Stimulated activated CD4-positive, alpha-beta T cell treated with anti-CD3 and anti-CD28 coated beads, Interleukin-2, amount 100 ng/mL, for 4 hours (primary cell): ENCODE data around the gene IFFO2.

ENCODE experiments used
- DNase-seq: peaks from one replicate; pipeline ENCODE4 v3.0.0-alpha.2; 2020; ENCODE audit warnings: low read depth

The IFFO2 gene

GRCh38 chr1:18956193-18957135, at the start of gene IFFO2:
Gene IFFO2, minus strand, starts transcription at chr1:18956676. Its CDS starts 344 bp downstream, at chr1:18956332.
- peak; percentile 99 for DNase-seq

- no peak for DNase-seq
These were observed 49.5 kb upstream of the IFFO2 start for GRCh38 chr1:19006000-19006399.

DNA sequence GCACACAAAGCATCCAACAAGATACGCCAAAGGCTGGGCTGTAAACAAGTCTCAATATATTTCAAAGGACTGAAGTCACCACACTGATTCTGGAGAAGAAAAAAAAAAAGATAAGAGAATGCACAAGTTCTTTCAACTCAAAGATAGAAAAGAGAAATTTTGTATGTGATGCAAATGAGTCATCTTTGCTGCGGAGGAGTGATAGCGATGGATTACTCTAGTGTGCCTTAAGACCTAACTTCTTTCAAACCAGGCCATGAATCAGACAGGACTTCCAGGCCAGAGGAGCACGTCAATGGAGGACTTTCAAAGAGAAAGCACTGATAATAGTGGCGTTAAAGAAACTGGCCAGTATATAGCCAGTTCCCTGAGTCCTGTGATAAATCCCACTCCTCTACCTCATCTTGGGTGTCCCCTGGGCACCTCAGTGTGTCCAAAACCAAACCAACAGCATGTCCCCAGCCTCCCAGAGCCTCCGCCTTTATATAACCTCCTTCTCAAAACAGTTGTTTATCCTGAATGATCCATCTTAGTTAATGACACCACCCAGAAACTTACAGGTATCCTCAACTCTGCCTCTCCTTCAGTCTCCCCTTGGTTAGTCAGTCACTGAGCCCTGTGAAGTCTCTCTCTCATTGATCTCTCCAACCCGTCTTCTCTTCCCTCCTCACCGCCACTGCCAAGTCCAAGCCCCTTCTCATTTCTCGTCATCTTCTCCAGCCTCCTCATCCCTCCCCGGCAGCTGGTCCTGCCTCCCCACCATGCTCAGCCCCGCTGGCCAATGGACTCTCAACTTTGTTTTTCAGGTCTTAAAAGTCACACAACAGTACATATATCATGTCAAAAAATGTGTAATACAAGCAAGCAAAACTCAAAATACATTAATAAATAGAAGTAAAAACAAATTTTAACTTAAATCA, 47.2 kb upstream of the IFFO2 start:
- no peak for DNase-seq

- DNase-seq: no peak
These were observed 43.6 kb upstream of the IFFO2 start for GRCh38 chr1:19000065-19000464.

DNA sequence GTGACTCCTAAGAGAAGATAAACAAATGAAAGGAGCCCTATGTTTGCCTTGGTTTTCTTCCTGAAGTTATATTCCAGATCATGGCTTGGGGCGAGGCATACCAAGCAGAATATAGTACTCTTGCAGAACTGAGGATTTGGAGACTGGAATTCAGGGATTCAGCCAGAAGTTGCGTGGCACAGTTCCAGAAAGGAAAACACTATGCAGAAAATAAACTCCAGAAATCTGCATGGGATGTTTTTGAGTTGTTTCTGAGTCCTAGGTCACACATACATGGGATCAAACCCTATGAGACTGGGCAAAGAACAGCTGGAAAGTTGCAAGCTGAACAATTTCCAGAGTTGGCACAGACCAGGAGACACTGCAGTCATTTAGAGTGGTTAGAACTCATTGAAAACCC, 42.9 kb upstream of the IFFO2 start:
- DNase-seq: no peak

DNA sequence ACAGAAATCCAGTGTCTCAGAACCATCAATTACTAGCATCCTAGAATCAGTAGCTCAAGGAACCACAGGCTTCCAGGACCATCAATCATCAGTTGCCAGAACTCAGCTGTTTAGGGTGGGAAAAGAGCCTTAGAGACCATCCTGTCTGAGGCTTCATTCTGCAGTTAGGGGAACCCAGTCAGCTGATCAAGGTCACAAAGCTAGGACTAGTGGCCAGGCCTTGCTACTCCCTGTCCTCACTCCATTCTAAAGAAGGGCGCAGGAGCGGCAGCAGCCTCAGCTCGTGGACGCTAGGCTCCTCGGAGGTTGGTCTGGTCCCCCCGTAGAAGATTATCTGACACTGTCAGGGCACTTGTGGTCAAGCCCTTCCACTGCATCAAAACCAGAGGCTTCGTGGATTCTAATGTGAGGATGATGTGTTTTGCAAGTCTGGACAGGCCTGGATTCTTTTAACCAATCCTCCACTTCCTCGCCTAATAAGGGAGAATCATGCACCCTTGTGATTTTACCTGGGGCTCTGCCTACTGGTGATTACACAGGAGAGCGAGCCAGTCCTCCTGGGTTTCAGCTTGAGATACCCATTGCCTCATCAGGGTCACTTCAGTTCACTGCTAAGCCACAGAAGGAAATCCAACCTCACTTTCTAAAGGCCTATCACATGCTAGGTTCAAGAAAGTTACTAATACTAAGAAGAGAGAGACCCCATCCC, 41.7 kb upstream of the IFFO2 start:
- no peak for DNase-seq

- DNase-seq: no peak
These were observed 41.0 kb upstream of the IFFO2 start for GRCh38 chr1:18997508-18997907.

DNA sequence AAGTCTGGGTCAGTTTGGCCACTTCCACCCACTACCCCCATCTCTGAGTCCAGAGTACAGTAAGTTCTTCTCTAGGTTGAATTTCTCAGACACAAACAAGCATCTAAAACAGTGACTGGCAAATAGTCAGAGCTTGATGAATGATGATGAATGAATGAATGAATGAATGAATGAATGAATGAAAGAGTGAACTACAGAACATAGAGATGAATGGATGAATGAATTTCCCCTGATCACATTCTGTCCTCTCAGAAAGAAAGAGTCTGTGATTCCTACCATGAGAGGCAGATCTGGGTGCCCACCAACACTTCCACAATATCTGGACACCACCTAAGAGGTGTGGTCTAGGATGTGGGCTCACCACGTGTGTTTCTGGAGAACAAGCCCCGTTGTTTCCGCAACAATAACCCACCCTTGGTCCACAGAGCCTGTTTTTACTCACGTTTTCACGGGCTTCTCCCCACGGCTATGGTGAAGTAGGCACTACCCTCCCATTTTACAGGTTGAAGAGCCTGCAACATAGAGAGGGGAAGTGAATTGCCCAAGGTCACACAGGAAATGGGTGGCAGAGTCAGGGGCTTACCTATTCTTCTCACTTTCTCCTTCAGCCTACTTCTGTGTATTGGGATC, 40.2 kb upstream of the IFFO2 start:
- DNase-seq: no peak

- DNase-seq: no peak
These were observed 37.9 kb upstream of the IFFO2 start for GRCh38 chr1:18994381-18994780.

DNA sequence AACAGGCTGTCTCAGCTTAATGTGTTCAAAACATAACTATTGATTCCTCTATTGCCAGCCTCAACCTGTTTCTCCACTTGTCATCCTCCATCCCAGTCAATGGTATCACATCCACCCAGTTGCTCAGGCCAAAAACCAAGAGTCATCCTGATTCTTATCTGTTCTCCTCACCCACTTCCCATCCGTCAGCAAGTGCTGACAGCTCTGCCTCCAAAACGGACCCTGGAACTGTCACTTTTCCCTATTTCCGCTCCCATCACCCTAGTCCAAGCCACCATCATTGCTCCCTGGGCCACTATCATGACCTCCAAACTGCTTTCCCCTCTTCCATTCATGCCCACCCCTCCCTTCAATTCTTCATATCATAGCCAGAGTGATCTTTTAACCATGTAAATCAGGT, 36.2 kb upstream of the IFFO2 start:
- no peak for DNase-seq

DNA sequence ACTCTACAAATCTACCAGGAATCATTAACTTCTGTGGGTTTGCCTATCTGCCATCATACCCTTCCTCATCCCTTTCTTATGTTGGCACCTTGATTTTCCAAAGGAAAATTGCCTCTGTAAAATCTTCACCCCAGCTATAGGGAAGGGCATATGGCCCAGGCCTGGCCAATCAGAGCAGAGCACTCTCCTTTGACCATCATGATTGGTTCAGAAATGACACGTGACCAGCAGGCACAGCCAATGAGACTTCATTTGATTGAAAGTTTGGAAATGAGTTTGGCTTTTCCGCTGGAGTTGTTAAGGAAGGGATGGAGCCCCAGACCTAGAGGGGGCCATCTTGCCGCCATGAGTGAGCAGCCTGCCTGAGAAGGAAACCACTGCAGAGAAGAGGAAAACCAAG, 35.1 kb upstream of the IFFO2 start:
- no peak for DNase-seq

GRCh38 chr1:18989896-18990295, 33.4 kb upstream of the IFFO2 start:
- no peak for DNase-seq

GRCh38 chr1:18989176-18989799, 32.8 kb upstream of the IFFO2 start:
- no peak for DNase-seq

DNA sequence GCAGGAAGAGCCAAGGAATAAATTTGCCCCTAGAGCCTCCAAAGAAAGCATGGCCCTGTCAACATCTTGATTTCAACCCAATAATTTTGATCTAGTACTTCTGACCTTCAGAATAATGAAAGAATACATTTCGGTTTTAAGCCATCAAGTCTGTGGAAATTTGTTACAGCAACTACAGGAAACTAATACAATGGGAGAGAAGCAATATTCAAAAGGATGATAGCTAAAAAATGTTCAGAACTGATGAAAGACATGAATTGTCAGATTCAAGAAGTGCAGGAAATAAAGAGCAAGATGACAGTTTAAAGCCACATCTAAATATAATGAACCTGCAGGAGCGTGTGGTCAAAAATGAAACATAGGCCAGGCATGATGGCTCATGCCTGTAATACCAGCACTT, 24.8 kb upstream of the IFFO2 start:
- DNase-seq: no peak

GRCh38 chr1:18978706-18979105, 22.2 kb upstream of the IFFO2 start:
- no peak for DNase-seq

DNA sequence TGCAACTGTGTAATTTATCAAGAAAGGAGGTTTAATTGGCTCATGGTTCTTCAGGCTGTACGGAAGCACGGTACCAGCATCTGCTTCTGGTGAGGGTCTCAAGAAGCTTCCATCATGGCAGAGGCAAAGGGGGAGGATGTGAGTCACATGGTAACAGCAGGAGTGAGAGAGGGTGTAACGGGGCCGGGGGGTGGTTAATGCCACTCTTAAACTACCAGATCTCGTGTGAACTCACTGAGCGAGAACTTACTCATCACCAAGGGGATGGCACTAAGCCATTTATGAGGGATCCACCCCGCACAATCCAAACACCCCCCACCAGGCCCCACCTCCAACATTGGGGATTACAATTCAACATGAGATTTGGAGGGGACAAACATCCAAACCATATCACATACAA, 21.0 kb upstream of the IFFO2 start:
- DNase-seq: no peak

DNA sequence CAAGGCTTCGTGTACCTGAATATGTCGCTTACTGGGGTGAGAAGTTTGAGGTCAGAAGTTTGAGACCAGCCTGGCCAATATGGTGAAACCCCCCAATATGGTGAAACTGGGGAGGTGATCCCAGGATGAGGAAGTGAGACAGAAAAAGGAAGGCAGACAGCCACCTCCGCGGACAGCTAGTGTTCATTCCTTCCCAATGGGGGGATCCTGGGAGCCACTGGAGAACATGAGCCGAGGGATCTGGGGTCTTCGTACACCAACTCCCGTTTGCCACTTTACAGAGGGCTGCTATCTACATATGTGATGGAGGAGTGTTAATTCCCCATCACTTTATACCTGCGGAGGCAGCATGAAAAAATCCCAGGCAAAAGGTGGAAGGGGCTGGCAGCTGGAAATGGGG, 19.6 kb upstream of the IFFO2 start:
- no peak for DNase-seq

DNA sequence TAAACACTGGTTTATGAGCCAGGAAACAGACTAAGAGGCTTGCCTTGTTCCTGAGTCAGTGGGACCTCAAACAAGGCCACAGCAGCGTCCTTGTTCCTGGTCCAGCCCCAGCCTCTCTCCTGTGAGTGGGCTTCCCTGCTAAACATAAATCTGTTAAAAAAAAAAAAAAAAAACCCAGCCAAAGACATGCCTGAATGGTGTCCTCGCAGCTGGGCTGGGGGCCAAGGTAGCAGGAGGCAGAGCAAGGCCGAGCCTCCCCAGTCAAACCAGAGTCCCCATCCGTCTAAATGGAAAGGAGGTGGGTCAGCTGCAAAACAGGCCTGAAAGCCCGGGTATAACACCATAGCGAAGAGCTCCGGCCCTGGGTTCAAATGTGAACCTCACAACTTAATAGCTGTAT, 18.1 kb upstream of the IFFO2 start:
- DNase-seq: no peak

- DNase-seq: no peak
These were observed 17.5 kb upstream of the IFFO2 start for GRCh38 chr1:18974005-18974404.

GRCh38 chr1:18973446-18973955, 17.0 kb upstream of the IFFO2 start:
- DNase-seq: no peak

DNA sequence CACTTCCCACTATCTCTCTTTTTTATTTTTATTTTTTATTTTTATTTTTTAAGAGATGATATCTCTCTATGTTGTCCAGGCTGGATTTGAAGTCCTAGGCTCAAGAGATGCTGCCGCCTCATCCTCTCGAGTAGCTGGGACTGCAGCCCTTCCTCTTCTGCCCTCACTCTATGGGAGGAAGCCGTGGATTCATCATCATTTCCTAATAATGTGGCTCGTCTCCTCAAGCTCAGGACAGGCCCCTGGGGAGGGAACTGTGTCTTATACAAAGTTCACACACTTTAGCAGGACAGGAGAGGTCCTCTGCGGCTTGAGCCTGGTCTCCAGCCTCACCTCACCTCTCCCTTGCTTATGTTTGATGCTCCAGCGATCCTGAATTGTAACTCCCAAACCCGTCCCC, 16.5 kb upstream of the IFFO2 start:
- no peak for DNase-seq
